ENCODE data around the gene ITGA2B. TPM values are rescaled to one million over a fixed set of nuclear protein-coding genes. Genes with fewer than 3 reads are reported as not detected.

The ITGA2B gene
- total RNA-seq, 1 experiment from 2014 or later = 8.3 TPM

DNA sequence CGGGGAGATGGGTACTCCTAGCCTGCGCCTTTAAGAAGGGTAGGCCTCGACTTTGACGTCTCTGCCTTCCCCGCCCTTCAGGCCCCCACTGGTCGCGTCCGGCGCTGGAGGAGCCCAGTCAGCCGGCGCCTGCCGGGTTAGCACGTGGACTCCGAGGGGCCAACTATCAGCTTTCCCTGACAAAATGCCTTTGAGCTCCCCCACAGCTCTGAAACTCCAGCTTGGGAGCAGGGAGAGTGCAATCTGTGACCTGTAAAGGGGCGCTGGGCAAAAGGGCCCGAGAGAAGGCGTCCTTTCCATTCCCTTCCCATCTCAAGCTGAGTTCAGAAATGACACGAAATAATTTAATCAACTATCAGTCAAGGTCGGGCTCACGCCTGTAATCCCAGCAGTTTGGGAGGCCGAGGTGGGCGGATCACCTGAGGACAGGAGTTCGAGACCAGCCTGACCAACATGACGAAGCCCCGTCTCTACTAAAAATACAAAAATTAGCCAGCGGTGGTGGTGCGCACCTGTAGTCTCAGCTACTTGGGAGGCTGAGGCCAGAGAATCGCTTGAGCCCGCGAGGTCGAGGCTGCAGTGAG lies 62.5 kb downstream of the ITGA2B start:
- Mint-ChIP-seq H3K27me3 (ENCODE audit: low read depth) (peaks cover 19% of the 10 kb centered on the region), H3K4me3 (peak overlapping the region in 1 of 2 experiments; percentile 59; a peak in 2 of 5 replicates), H3K9me3 (no peaks in the 10 kb centered on the region), H3K27ac (peak overlapping the region in 1 of 3 experiments; percentile 47; a peak in 2 of 7 replicates), H3K36me3 (ENCODE audit: insufficient read depth in 1 of 3, low read depth in 3 of 3) (peaks cover 6 to 16% (median 7%) of the 10 kb centered on the region in 3 experiments; a peak in 6 of 7 replicates), H3K4me1 (peaks cover 8 to 22% of the 10 kb centered on the region in 2 experiments)
- Histone ChIP-seq H3K56ac (ENCODE audit: insufficient read length, low read depth, low read length) (no peak overlapping the region), H3K23me2 (ENCODE audit: insufficient read length, low read depth, low read length, poor library complexity, severe bottlenecking) (peaks cover 13% of the 10 kb centered on the region), H2BK15ac (ENCODE audit: low read depth, low read length) (no peak overlapping the region), H3K4me2 (ENCODE audit: insufficient read depth, insufficient read length, low read length) (peak overlapping the region; percentile 26), H4K8ac (replicated peaks; ENCODE audit: insufficient read length, low read depth, low read length) (no peak overlapping the region), H2BK20ac (ENCODE audit: low read depth, low read length, poor library complexity, severe bottlenecking) (no peak overlapping the region), H3K14ac (ENCODE audit: insufficient read depth, low read length) (no peak overlapping the region), H3K18ac (ENCODE audit: insufficient read length, low read depth, low read length) (no peak overlapping the region), H3K79me2 (ENCODE audit: insufficient read depth, low read length) (peaks cover 4% of the 10 kb centered on the region; the same call in 1 of the 2 replicates), H3K23ac (ENCODE audit: insufficient read length, low read depth, low read length) (no peak overlapping the region), H3K27me3 (ENCODE audit: insufficient read depth, low read length) (no peaks in the 10 kb centered on the region), H2AK5ac (ENCODE audit: insufficient read length, low read length) (no peak overlapping the region), H3K4me1 (ENCODE audit: insufficient read depth, low read length) (no peaks in the 10 kb centered on the region), H2BK12ac (ENCODE audit: insufficient read length, low read depth, low read length) (no peak overlapping the region), H2BK120ac (ENCODE audit: low read depth, low read length, poor library complexity, severe bottlenecking) (no peak overlapping the region), H3T11ph (ENCODE audit: low read length) (no peak overlapping the region), H3K4ac (ENCODE audit: low read depth, low read length) (no peak overlapping the region), H4K20me1 (ENCODE audit: control insufficient read depth, insufficient read depth, insufficient read length) (no peaks in the 10 kb centered on the region), H4K91ac (ENCODE audit: insufficient read length, low read depth, low read length) (no peak overlapping the region), H3K79me1 (ENCODE audit: insufficient read depth, low read depth, low read length, poor library complexity, severe bottlenecking) (peaks cover 4% of the 10 kb centered on the region), H2BK5ac (ENCODE audit: insufficient read length, low read length) (no peak overlapping the region), H2AFZ (ENCODE audit: low read length) (no peak overlapping the region), H3K9me3 (ENCODE audit: control insufficient read depth, low read depth, low read length) (no peaks in the 10 kb centered on the region), H3K9ac (ENCODE audit: extremely low read depth, insufficient read length, low read length) (no peak overlapping the region), H3K27ac (ENCODE audit: insufficient read length, low read depth, low read length) (no peak overlapping the region), H4K5ac (ENCODE audit: insufficient read length, low read depth, low read length) (no peak overlapping the region)
- peak; percentile 99 for DNase-seq
- TF ChIP-seq, protein P1, sequence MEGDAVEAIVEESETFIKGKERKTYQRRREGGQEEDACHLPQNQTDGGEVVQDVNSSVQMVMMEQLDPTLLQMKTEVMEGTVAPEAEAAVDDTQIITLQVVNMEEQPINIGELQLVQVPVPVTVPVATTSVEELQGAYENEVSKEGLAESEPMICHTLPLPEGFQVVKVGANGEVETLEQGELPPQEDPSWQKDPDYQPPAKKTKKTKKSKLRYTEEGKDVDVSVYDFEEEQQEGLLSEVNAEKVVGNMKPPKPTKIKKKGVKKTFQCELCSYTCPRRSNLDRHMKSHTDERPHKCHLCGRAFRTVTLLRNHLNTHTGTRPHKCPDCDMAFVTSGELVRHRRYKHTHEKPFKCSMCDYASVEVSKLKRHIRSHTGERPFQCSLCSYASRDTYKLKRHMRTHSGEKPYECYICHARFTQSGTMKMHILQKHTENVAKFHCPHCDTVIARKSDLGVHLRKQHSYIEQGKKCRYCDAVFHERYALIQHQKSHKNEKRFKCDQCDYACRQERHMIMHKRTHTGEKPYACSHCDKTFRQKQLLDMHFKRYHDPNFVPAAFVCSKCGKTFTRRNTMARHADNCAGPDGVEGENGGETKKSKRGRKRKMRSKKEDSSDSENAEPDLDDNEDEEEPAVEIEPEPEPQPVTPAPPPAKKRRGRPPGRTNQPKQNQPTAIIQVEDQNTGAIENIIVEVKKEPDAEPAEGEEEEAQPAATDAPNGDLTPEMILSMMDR (conservative IDR thresholded peaks at IDR 0.05) = no peak
- WGBS (ENCODE audit: extremely low coverage, insufficient read length, low lambda C conversion rate) = no CpG with 5 or more reads among the region's 31 CpGs

Data from H9 (cell line).